A673 (cell line): ENCODE results near the gene TPD52L3. TPM values are rescaled to one million over a fixed set of nuclear protein-coding genes. Genes with fewer than 3 reads are reported as not detected.

Source experiments
- BruUV-seq: library from RNA; stranded (reverse); fragments of 400-500 nt; replicated peaks from 2 replicates; lab custom pipeline; 2021; lab: Mats Ljungman, UMichigan
- CTCF ChIA-PET: fragments of 300-600 bp; sonication (Branson Sonifier 250); formaldehyde crosslinking; loops from one replicate; lab custom pipeline; 2022; ENCODE audit warnings: antibody characterized with exemption; lab: Charles Lee
- POLR2A ChIA-PET: fragments of 300-600 bp; sonication (Branson Sonifier 250); formaldehyde crosslinking; loops from one replicate; lab custom pipeline; 2022; ENCODE audit warnings: antibody characterized with exemption; ENCODE audit not compliant: low non-redundant PET; lab: Charles Lee
- DNase-seq: peaks from one replicate; pipeline ENCODE4 v3.0.0-alpha.2; 2015; ENCODE audit warnings: low spot score
- H3K27ac ChIP-seq: fragments of 200-600 bp; sonication (generic); 2 replicates; pipeline ENCODE4 v1.5.1; 2016; ENCODE audit warnings: mixed run types, low read depth, mild to moderate bottlenecking, mixed read lengths, antibody characterized with exemption, low read length; ENCODE audit not compliant: poor library complexity, severe bottlenecking
- H3K27me3 ChIP-seq: fragments of 200-600 bp; sonication (generic); replicated peaks from 2 replicates; pipeline ENCODE4 v1.6.1; 2017; ENCODE audit warnings: mixed run types, low read depth, mild to moderate bottlenecking, mixed read lengths, antibody characterized with exemption, low read length; ENCODE audit not compliant: insufficient read depth, poor library complexity
- H3K36me3 ChIP-seq: fragments of 200-600 bp; sonication (generic); 2 replicates; pipeline ENCODE4 v1.6.1; 2016; ENCODE audit warnings: mixed run types, mild to moderate bottlenecking, mixed read lengths, antibody characterized with exemption, low read length; ENCODE audit not compliant: insufficient read depth, poor library complexity, severe bottlenecking
- H3K4me1 ChIP-seq: fragments of 200-600 bp; sonication (generic); 2 replicates; pipeline ENCODE4 v1.6.1; 2017; ENCODE audit warnings: mixed run types, mild to moderate bottlenecking, mixed read lengths, antibody characterized with exemption, low read length; ENCODE audit not compliant: insufficient read depth, poor library complexity, severe bottlenecking
- H3K4me3 ChIP-seq: fragments of 200-600 bp; sonication (generic); 2 replicates; pipeline ENCODE4 v1.5.1; 2016; ENCODE audit warnings: low read depth, mixed run types, mild to moderate bottlenecking, mixed read lengths, low read length; ENCODE audit not compliant: poor library complexity, severe bottlenecking
- H3K9me3 ChIP-seq: fragments of 200-600 bp; sonication (generic); 2 replicates; pipeline ENCODE4 v1.6.1; 2016; ENCODE audit warnings: mixed run types, low read depth, mild to moderate bottlenecking, mixed read lengths, antibody characterized with exemption, low read length; ENCODE audit not compliant: poor library complexity, severe bottlenecking
- CTCF ChIP-seq: fragments of 300-800, 200-600 bp; sonication (generic); conservative IDR thresholded peaks from 2 replicates; pipeline ENCODE4 v1.5.1; 2017; ENCODE audit warnings: low read depth, mild to moderate bottlenecking, antibody characterized with exemption, low read length, moderate library complexity, mixed read lengths
- EZH2 ChIP-seq: fragments of 200-600 bp; sonication (generic); IDR thresholded peaks from 2 replicates; pipeline ENCODE4 v1.6.1; 2017; ENCODE audit warnings: borderline replicate concordance, low read depth, mild to moderate bottlenecking, mixed read lengths, antibody characterized with exemption, low read length; ENCODE audit not compliant: poor library complexity, severe bottlenecking
- intact Hi-C: fragments of 100-400 bp; cut with micrococcal nuclease; formaldehyde crosslinking; loops from one replicate; pipeline ENCODE4 v1.10.0; 2022; ENCODE audit not compliant: unreplicated experiment
- total RNA-seq: library from RNA; stranded (reverse); gene quantifications from 2 replicates; pipeline ENCODE4 v1.2.3, GENCODE V29; 2021

The TPD52L3 gene
- total RNA-seq, 1 experiment from 2014 or later, result not detected

- intact Hi-C loops, result no loop called here
- TF ChIP-seq EZH2 (no peak), CTCF (no peak)
- Histone ChIP-seq H3K27ac (no peak overlapping the region), H3K36me3 (no peaks in the 10 kb centered on the region), H3K27me3 (peaks cover 10% of the 10 kb centered on the region), H3K9me3 (no peaks in the 10 kb centered on the region), H3K4me3 (no peak overlapping the region), H3K4me1 (no peaks in the 10 kb centered on the region)
- DNase-seq, result no peak
- CTCF ChIA-PET, result no interaction called here
- BruUV-seq, result no TSS peak
- POLR2A ChIA-PET, result no interaction called here
Observed at GRCh38 chr9:6304232-6304631, 23.9 kb upstream of the TPD52L3 start.

- POLR2A ChIA-PET, result no interaction called here
- no peak for TF ChIP-seq EZH2
- TF ChIP-seq CTCF, result peak; percentile 65
- no peaks in the 10 kb centered on the region for H3K9me3 ChIP-seq
- DNase-seq, result peak; percentile 65
- H3K4me1 ChIP-seq, result no peaks in the 10 kb centered on the region
- H3K27me3 ChIP-seq, result peaks cover 10% of the 10 kb centered on the region
- BruUV-seq, result no TSS peak
- intact Hi-C loops, result loop anchor here (1.0 to 2.0 kb wide), 2 partner anchors 109 to 251 kb away; no protein-coding TSS in a partner anchor
- CTCF ChIA-PET, result interaction anchor here (0.7 to 2.4 kb wide), 8 partner anchors 18 to 420 kb away, joined by 3 to 25 read pairs (median 4); no protein-coding TSS in a partner anchor
- H3K27ac ChIP-seq, result no peak overlapping the region
- H3K4me3 ChIP-seq, result no peak overlapping the region
- H3K36me3 ChIP-seq, result no peaks in the 10 kb centered on the region
Observed at GRCh38 chr9:6305954-6306563, 22.1 kb upstream of the TPD52L3 start.

GRCh38 chr9:6307551-6308096 is 20.6 kb upstream of the TPD52L3 start:
- DNase-seq, result no peak
- Histone ChIP-seq H3K9me3 (no peaks in the 10 kb centered on the region), H3K27me3 (peaks cover 11% of the 10 kb centered on the region), H3K27ac (no peak overlapping the region), H3K36me3 (no peaks in the 10 kb centered on the region), H3K4me1 (no peaks in the 10 kb centered on the region), H3K4me3 (no peak overlapping the region)
- ChIA-PET POLR2A (no interaction called here), CTCF (interaction anchor here (2.1 to 2.4 kb wide), 2 partner anchors 110 to 254 kb away, joined by 16 to 25 read pairs; no protein-coding TSS in a partner anchor)
- BruUV-seq, result no TSS peak
- intact Hi-C loops, result loop anchor here (2.0 kb wide), 1 partner anchor 253 kb away; no protein-coding TSS in a partner anchor
- TF ChIP-seq EZH2 (no peak), CTCF (no peak)
